Rectal smooth muscle tissue (tissue), 1 donor: ENCODE results near the gene WDR37.

Source experiments
- H3K27ac ChIP-seq: one replicate; pipeline ENCODE4 v1.7.0; 2013; ENCODE audit warnings: low read depth, low read length, inconsistent platforms
- H3K27me3 ChIP-seq: one replicate; pipeline ENCODE4 v1.7.0; 2013; ENCODE audit warnings: low read length; ENCODE audit not compliant: control insufficient read depth, insufficient read depth
- H3K36me3 ChIP-seq: one replicate; pipeline ENCODE4 v1.7.0; 2013; ENCODE audit warnings: low read length; ENCODE audit not compliant: control insufficient read depth, insufficient read depth
- H3K4me1 ChIP-seq: one replicate; pipeline ENCODE4 v1.7.0; 2013; ENCODE audit warnings: low read length; ENCODE audit not compliant: control insufficient read depth, insufficient read depth
- H3K4me3 ChIP-seq: one replicate; pipeline ENCODE4 v1.7.0; 2013; ENCODE audit warnings: low read length
- H3K9ac ChIP-seq: one replicate; pipeline ENCODE4 v1.7.0; 2013; ENCODE audit warnings: low read length

WDR37 gene

DNA sequence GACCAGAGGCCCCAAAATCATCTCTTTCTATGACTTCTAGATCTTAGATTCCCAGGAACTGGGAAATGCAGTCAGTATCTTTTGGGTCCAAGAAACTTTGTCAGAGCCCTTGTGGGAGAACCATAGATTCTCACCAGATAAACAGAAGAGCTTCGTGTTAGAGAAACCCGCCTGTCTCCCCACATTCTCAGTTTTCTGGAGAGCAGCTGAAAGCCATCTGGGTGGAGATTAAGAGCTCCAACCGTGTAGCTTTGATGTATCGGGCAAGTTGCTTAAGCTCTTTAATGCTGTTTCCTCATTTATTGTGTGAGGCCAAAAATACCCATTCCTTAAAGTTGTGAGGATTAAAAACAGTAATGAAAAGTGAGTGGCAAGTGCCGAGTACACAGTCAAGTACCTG is 107.6 kb downstream of the WDR37 start:
- no peaks in the 10 kb centered on the region for H3K36me3 ChIP-seq
- H3K9ac ChIP-seq, result no peak overlapping the region
- H3K27me3 ChIP-seq, result no peaks in the 10 kb centered on the region
- no peak overlapping the region for H3K27ac ChIP-seq
- no peak overlapping the region for H3K4me3 ChIP-seq
- no peaks in the 10 kb centered on the region for H3K4me1 ChIP-seq

- Histone ChIP-seq H3K27me3 (no peaks in the 10 kb centered on the region), H3K9ac (no peak overlapping the region), H3K4me3 (no peak overlapping the region), H3K36me3 (no peaks in the 10 kb centered on the region), H3K27ac (no peak overlapping the region), H3K4me1 (no peaks in the 10 kb centered on the region)
Measured at GRCh38 chr10:1166101-1166827, 110.1 kb downstream of the WDR37 start.

DNA sequence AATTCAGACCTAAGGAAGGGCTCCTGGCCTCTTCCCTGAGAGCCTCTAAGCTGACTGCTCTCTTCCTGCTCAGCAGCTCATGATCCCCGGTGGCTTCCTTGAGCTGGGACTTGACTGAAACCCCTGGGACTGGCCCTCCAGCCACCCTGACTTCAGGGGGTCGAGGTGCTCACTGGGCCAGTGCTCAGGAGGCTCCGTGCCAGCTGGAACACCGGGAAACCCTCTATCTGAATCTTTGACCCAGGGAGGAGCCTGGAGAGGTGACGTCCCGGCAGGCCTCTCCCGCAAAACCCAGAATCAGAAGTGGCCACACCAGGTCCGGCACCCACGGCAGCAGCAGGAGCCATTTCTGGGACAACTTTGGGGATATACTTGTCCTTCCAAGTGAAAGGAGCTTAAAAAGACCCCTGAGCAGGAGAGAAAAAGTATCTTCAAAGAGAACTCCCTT is 110.7 kb downstream of the WDR37 start:
- no peak overlapping the region for H3K4me3 ChIP-seq
- H3K9ac ChIP-seq, result no peak overlapping the region
- no peaks in the 10 kb centered on the region for H3K36me3 ChIP-seq
- H3K4me1 ChIP-seq, result no peaks in the 10 kb centered on the region
- no peaks in the 10 kb centered on the region for H3K27me3 ChIP-seq
- H3K27ac ChIP-seq, result no peak overlapping the region

GRCh38 chr10:1168763-1169162 is 112.6 kb downstream of the WDR37 start:
- Histone ChIP-seq H3K27me3 (peaks cover under 1% of the 10 kb centered on the region), H3K27ac (no peak overlapping the region), H3K4me3 (no peak overlapping the region), H3K4me1 (no peaks in the 10 kb centered on the region), H3K9ac (no peak overlapping the region), H3K36me3 (no peaks in the 10 kb centered on the region)

DNA sequence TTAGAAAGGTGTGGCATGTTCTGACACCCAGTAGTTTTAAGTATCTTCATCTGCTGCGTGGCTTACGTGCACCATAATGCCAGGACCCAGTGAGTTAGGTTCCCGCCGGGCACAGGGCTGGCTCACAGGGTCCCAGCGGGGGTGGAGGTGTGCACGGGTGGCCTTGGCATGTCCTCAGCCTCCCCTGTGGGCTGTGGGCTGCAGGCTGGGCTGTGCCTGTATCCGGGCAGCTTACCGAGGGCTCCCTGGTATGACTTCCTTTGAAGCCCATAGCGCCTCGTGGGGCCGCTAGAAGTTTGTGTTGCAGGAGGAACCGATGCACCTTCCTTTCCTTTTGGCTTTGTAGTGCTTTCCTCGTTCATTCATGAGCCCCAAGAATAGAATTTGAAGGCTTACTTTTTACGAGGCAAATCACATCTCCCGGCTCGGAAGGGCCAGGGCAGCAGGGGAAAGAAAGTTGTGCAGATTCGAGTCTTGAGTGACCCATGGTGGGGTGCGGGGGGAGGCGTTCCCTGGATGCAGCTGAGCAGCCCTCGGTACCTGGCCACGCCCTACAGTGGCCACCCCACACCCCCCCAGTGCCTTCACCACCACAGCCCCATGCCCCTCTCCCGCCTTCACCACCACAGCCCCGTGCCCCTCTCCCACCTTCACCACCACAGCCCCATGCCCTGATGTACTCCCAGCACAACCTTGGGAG is 113.2 kb downstream of the WDR37 start:
- H3K36me3 ChIP-seq, result no peaks in the 10 kb centered on the region
- H3K27me3 ChIP-seq, result peaks cover 4% of the 10 kb centered on the region
- H3K4me3 ChIP-seq, result no peak overlapping the region

GRCh38 chr10:1169981-1170866 is 114.0 kb downstream of the WDR37 start:
- peaks cover 4% of the 10 kb centered on the region for H3K27me3 ChIP-seq
- H3K36me3 ChIP-seq, result no peaks in the 10 kb centered on the region
- no peaks in the 10 kb centered on the region for H3K4me1 ChIP-seq
- H3K27ac ChIP-seq, result no peak overlapping the region
- no peak overlapping the region for H3K4me3 ChIP-seq
- H3K9ac ChIP-seq, result no peak overlapping the region

More for the DNA sequence above, 113.2 kb downstream of the WDR37 start:
- H3K9ac ChIP-seq, result no peak overlapping the region
- H3K4me1 ChIP-seq, result no peaks in the 10 kb centered on the region
- no peak overlapping the region for H3K27ac ChIP-seq

DNA sequence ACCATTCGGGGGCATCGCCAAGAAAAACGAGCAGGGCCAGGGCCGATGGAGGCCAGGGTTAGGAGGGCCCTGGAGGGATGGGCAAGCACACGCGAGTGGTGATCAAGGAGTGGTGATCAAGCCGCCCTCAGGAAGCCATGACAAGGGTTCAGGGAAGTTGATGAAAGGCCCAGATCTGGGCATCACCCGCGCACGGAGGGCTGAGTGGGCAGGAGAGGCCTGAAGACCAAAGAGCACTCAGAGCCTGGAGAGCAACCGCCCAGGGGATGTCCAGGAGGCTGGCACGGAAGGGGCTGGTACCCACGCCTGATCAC is 114.6 kb downstream of the WDR37 start:
- Histone ChIP-seq H3K4me1 (no peaks in the 10 kb centered on the region), H3K27ac (no peak overlapping the region), H3K9ac (no peak overlapping the region), H3K4me3 (no peak overlapping the region), H3K36me3 (no peaks in the 10 kb centered on the region), H3K27me3 (peaks cover 4% of the 10 kb centered on the region)

GRCh38 chr10:1171182-1171581 is 115.0 kb downstream of the WDR37 start:
- Histone ChIP-seq H3K36me3 (no peaks in the 10 kb centered on the region), H3K9ac (no peak overlapping the region), H3K27me3 (peaks cover 4% of the 10 kb centered on the region), H3K4me3 (no peak overlapping the region), H3K4me1 (no peaks in the 10 kb centered on the region), H3K27ac (no peak overlapping the region)

DNA sequence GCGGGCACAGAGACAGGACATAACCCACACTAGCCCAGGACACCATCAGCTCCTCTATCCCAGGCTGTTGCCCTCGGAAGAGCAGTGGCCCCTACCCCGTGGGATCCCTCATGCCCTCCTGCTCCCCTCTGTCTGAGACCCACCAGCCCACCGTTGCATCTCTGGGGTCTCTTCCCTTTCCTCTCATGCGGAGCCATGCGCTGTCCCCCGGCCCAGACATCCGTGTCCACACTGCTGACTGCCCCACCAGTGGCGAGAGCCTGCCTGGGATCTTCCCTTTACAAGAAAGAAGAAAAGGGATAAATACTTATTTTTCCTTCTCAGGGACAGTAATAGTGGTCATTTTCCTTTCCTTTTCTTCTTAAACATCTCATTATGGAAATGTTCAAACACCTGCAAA is 115.4 kb downstream of the WDR37 start:
- Histone ChIP-seq H3K27me3 (peaks cover 4% of the 10 kb centered on the region), H3K4me3 (no peak overlapping the region), H3K4me1 (no peaks in the 10 kb centered on the region), H3K36me3 (no peaks in the 10 kb centered on the region), H3K9ac (no peak overlapping the region), H3K27ac (no peak overlapping the region)

- H3K27ac ChIP-seq, result no peak overlapping the region
- no peak overlapping the region for H3K4me3 ChIP-seq
- H3K36me3 ChIP-seq, result no peaks in the 10 kb centered on the region
- H3K27me3 ChIP-seq, result peaks cover 4% of the 10 kb centered on the region
- H3K9ac ChIP-seq, result no peak overlapping the region
- H3K4me1 ChIP-seq, result no peaks in the 10 kb centered on the region
Measured at GRCh38 chr10:1172256-1172984, 116.2 kb downstream of the WDR37 start.

DNA sequence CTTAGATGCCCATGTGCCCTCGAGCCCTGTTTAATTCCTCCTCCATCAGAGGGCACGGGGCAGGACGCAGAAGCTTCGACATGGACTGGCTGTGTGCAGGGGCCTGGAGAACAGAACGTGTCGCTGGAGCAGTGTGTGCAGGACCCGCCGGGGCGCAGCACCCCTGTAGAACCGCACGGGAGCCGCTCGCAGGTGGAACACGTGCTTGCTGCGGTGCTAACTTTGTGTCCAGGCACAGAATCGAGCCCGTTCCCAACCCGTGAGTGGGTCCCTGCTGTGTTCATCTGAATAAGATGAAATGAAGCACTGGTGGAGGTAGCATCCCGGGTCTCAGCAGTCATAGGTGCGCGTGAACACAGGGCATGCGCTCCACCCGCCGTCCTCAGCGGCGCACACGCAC is 116.9 kb downstream of the WDR37 start:
- H3K4me3 ChIP-seq, result no peak overlapping the region
- H3K36me3 ChIP-seq, result no peaks in the 10 kb centered on the region
- H3K27ac ChIP-seq, result no peak overlapping the region
- peaks cover 4% of the 10 kb centered on the region for H3K27me3 ChIP-seq
- H3K4me1 ChIP-seq, result no peaks in the 10 kb centered on the region
- H3K9ac ChIP-seq, result no peak overlapping the region

GRCh38 chr10:1174022-1174421 is 117.8 kb downstream of the WDR37 start:
- Histone ChIP-seq H3K4me3 (no peak overlapping the region), H3K36me3 (no peaks in the 10 kb centered on the region), H3K27me3 (peaks cover 4% of the 10 kb centered on the region), H3K9ac (no peak overlapping the region), H3K27ac (no peak overlapping the region), H3K4me1 (no peaks in the 10 kb centered on the region)
